Measurements from ENCODE around the gene GTF3A.

The GTF3A gene

GRCh38 chr13:27450921-27451471 lies 26.6 kb downstream of the GTF3A start:
- Mint-ChIP-seq H3K36me3 (peaks cover 26% of the 10 kb centered on the region), H3K4me3 (peak overlapping the region; percentile 86), H3K9me3 (no peaks in the 10 kb centered on the region), H3K27ac (peak overlapping the region; percentile 98), H3K4me1 (peaks cover 50% of the 10 kb centered on the region)
- DNase-seq (ENCODE audit: low spot score in 2 of 2) = no peak
- ATAC-seq = no peak

GRCh38 chr13:27455331-27455855 lies 31.0 kb downstream of the GTF3A start:
- H3K36me3 Mint-ChIP-seq = peaks cover 6% of the 10 kb centered on the region
- peaks cover 18% of the 10 kb centered on the region for H3K4me1 Mint-ChIP-seq
- H3K4me3 Mint-ChIP-seq = peak overlapping the region; percentile 82
- H3K27ac Mint-ChIP-seq = peak overlapping the region; percentile 96
- DNase-seq (ENCODE audit: low spot score in 2 of 2) = no peak
- no peaks in the 10 kb centered on the region for H3K9me3 Mint-ChIP-seq
- peak; percentile 59 for ATAC-seq

DNA sequence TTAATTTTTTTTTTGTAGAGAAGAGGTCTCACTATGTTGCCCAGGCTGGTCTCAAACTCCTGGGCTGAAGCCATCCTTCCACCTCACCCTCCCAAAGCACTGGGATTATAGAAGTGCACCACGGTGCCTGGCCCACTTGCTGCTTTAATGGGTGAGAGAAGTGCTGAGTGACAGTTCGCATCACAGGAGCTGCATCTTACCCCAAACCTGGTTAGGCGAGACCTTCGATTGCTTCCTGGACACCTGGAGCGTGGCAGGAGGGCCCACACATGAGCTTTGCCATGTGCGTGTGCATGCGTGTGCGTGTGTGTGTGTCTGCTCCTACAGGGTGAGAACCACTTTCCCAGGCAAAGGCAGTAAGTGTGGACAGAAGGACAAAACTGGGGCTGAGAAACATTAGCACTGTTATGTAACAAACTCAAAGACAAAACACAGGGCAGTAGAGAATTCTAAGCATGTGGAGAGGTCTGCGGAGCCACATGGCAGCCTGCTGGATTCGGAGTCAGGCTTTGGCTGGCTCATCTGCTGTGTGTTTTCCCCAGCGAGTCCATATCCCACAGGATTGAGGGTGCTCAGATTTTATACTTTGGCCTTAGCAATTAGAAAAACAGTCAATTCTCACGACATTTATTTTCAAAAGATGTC lies 37.6 kb downstream of the GTF3A start:
- Mint-ChIP-seq H3K9me3 (no peaks in the 10 kb centered on the region), H3K4me1 (peaks cover 4% of the 10 kb centered on the region), H3K36me3 (no peaks in the 10 kb centered on the region), H3K27ac (no peak overlapping the region), H3K4me3 (no peak overlapping the region)
- no peak for ATAC-seq
- DNase-seq (ENCODE audit: low spot score in 2 of 2) = no peak

DNA sequence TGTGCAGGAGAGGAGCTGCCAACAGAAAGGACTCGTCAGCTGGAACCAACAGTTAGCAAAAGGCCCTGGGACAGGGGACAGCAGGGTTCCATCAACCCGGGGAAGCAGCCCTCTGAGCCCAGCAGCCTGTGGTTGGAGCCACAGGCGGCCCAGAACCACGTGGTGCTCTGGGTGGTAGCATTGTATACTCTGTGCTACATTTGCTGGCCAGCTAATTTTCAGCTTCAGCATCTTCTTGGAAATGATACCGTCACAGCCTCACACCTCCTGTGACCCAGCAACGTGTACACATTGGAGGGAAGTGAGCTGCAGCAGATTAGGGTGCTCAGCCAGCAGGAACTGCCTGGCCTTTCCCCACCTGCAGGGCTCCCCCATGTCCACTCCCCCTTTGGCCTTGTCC lies 39.1 kb downstream of the GTF3A start:
- ATAC-seq (peak; percentile 93), DNase-seq (ENCODE audit: low spot score in 2 of 2) (no peak)
- Mint-ChIP-seq H3K27ac (no peak overlapping the region), H3K4me1 (peaks cover 4% of the 10 kb centered on the region), H3K9me3 (no peaks in the 10 kb centered on the region), H3K4me3 (no peak overlapping the region), H3K36me3 (no peaks in the 10 kb centered on the region)

GRCh38 chr13:27465611-27466010 lies 41.2 kb downstream of the GTF3A start:
- ATAC-seq (no peak), DNase-seq (ENCODE audit: low spot score in 2 of 2) (no peak)
- Mint-ChIP-seq H3K9me3 (no peaks in the 10 kb centered on the region), H3K36me3 (no peaks in the 10 kb centered on the region), H3K4me1 (peaks cover 4% of the 10 kb centered on the region), H3K27ac (no peak overlapping the region), H3K4me3 (no peak overlapping the region)

DNA sequence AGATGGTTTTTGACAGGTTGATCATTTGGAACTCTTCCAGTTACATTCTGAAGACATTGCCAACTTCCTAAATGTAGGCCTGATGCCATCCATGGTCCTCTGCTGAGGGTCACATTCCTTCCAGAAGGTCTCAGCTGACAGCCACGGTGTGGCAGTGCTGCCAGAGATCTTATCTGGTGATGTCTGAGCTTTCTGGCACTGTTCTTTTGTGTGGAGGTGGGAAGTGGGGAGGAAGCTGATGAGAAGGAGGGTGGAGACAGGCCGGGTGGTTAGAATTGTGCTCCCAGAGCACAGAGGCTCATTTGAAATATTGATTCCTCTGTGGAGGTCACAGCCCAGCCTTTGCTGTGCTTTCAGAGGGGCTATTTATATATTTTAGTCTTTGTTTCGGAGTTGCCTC lies 42.1 kb downstream of the GTF3A start:
- H3K4me1 Mint-ChIP-seq = peaks cover 4% of the 10 kb centered on the region
- no peaks in the 10 kb centered on the region for H3K36me3 Mint-ChIP-seq
- DNase-seq (ENCODE audit: low spot score in 2 of 2) = no peak
- no peaks in the 10 kb centered on the region for H3K9me3 Mint-ChIP-seq
- peak overlapping the region; percentile 24 for H3K27ac Mint-ChIP-seq
- no peak overlapping the region for H3K4me3 Mint-ChIP-seq
- ATAC-seq = no peak

- Mint-ChIP-seq H3K36me3 (no peaks in the 10 kb centered on the region), H3K4me1 (peaks cover 17% of the 10 kb centered on the region), H3K4me3 (no peak overlapping the region), H3K27ac (no peak overlapping the region), H3K9me3 (no peaks in the 10 kb centered on the region)
- ATAC-seq (no peak), DNase-seq (ENCODE audit: low spot score in 2 of 2) (no peak)
These were observed 45.8 kb downstream of the GTF3A start for GRCh38 chr13:27470075-27470820.

DNA sequence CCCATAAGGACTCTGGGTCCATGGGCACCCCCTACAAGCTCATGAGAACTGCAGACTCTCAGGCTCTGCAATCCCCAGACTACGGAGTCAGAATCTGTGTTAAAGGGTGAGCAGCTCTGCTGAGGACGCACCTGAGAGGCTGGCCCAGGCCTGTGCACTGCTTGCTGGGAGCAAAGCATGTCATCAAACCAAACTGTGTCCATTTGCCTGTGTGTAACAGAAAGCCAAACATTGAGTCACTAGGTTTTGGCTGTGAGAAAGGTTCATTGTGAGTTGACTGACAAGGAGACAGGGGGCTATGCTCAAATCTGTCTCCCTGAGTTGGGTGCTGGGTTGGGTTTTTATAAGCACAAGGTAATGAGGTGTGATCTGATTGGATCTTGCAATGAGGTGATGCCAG lies 48.0 kb downstream of the GTF3A start:
- ATAC-seq (peak; percentile 39), DNase-seq (ENCODE audit: low spot score in 2 of 2) (no peak)
- Mint-ChIP-seq H3K4me1 (peaks cover 13% of the 10 kb centered on the region), H3K4me3 (no peak overlapping the region), H3K36me3 (no peaks in the 10 kb centered on the region), H3K9me3 (no peaks in the 10 kb centered on the region), H3K27ac (no peak overlapping the region)

DNA sequence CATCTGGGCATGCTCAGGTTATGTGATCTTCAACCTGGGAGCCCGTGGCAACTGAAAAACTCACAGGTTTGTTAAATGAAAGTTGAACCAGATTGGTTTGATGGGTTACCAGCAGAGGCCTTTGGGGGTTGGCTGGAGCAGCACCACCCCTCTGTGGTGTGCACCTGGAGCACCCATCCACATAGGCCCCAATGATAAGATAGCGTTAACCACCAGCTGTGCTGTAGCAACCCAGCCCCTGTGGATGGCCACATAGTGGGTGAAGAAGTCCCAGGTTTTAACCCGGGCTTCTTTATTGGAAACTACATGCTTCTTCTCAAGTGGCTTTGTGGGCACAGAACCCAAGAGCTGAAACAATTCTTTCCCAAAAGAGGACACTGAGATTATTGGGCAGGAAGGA lies 48.5 kb downstream of the GTF3A start:
- H3K36me3 Mint-ChIP-seq = no peaks in the 10 kb centered on the region
- DNase-seq (ENCODE audit: low spot score in 2 of 2) (no peak), ATAC-seq (peak; percentile 60)
- peaks cover 13% of the 10 kb centered on the region for H3K4me1 Mint-ChIP-seq
- H3K27ac Mint-ChIP-seq = peak overlapping the region; percentile 75
- H3K4me3 Mint-ChIP-seq = no peak overlapping the region
- H3K9me3 Mint-ChIP-seq = no peaks in the 10 kb centered on the region

- Mint-ChIP-seq H3K36me3 (no peaks in the 10 kb centered on the region), H3K27ac (no peak overlapping the region), H3K4me3 (no peak overlapping the region), H3K4me1 (peaks cover 13% of the 10 kb centered on the region), H3K9me3 (no peaks in the 10 kb centered on the region)
- ATAC-seq = no peak
- DNase-seq (ENCODE audit: low spot score in 2 of 2) = no peak
These were observed 50.4 kb downstream of the GTF3A start for GRCh38 chr13:27474751-27475268.

- Mint-ChIP-seq H3K36me3 (no peaks in the 10 kb centered on the region), H3K9me3 (peaks cover 2% of the 10 kb centered on the region), H3K4me1 (peaks cover 13% of the 10 kb centered on the region), H3K4me3 (no peak overlapping the region), H3K27ac (no peak overlapping the region)
- DNase-seq (ENCODE audit: low spot score in 2 of 2) (no peak), ATAC-seq (peak; percentile 70)
These were observed 52.7 kb downstream of the GTF3A start for GRCh38 chr13:27476943-27477703.

DNA sequence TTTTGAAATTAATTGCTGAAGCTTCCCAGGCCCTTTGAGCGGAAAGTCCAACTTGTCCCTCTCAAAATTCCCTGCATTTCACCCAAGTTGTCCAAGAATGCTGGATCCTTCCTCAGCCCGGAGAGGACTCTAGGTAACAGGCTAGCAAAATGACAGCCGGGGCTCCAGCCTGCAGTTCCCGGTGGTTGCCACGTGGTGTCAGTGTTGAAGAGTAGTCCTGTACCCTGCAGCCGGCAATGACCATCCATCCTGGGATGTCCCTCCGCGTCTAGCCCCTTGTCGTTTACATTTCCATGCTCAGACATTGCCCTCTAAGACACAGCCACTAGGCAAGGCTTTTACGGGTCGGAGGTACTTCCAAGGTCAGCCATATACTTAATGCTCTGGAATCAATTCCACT lies 57.3 kb downstream of the GTF3A start:
- peaks cover 8% of the 10 kb centered on the region for H3K4me1 Mint-ChIP-seq
- H3K4me3 Mint-ChIP-seq = no peak overlapping the region
- H3K36me3 Mint-ChIP-seq = no peaks in the 10 kb centered on the region
- ATAC-seq (no peak), DNase-seq (ENCODE audit: low spot score in 2 of 2) (peak; percentile 15 to 64)
- H3K27ac Mint-ChIP-seq = no peak overlapping the region
- peaks cover 6% of the 10 kb centered on the region for H3K9me3 Mint-ChIP-seq

DNA sequence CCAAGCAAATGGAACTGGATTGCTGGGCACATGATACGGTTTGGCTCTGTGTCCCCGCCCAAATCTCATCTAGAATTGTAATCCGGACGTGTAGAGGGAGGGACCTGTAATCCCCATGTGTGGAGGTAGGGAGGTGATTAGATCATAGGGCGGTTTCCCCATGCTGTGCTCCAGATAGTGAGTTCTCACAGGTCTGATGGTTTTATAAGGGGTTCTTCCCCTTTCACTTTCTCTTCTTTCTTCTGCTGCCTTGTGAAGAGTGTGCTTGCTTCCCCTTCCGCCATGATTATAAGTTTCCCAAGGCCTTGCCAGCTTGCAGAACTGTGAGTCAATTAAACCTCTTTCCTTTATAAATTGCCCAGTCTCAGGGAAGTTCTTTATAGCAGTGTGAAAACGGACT lies 58.6 kb downstream of the GTF3A start:
- Mint-ChIP-seq H3K9me3 (peaks cover 6% of the 10 kb centered on the region), H3K4me1 (peaks cover 8% of the 10 kb centered on the region), H3K36me3 (no peaks in the 10 kb centered on the region), H3K4me3 (no peak overlapping the region), H3K27ac (no peak overlapping the region)
- ATAC-seq = peak; percentile 51
- no peak for DNase-seq (ENCODE audit: low spot score in 2 of 2)

- H3K36me3 Mint-ChIP-seq = no peaks in the 10 kb centered on the region
- no peak overlapping the region for H3K27ac Mint-ChIP-seq
- no peak overlapping the region for H3K4me3 Mint-ChIP-seq
- H3K9me3 Mint-ChIP-seq = peaks cover 6% of the 10 kb centered on the region
- no peak for DNase-seq (ENCODE audit: low spot score in 2 of 2)
- peaks cover 8% of the 10 kb centered on the region for H3K4me1 Mint-ChIP-seq
- ATAC-seq = no peak
These were observed 59.0 kb downstream of the GTF3A start for GRCh38 chr13:27483421-27483820.
